GM20000 (cell line): ENCODE measurements around the gene SLU7.

ENCODE experiments used
- DNase-seq: peaks from one replicate; pipeline ENCODE4 v3.0.0; 2012; ENCODE audit warnings: low spot score
- TF ChIP-seq, protein P1 (sequence below): IDR thresholded peaks from 2 replicates; pipeline ENCODE4 v1.5.1; 2012; ENCODE audit warnings: mild to moderate bottlenecking, control low read depth; ENCODE audit errors: extremely low read depth, missing control alignments

SLU7 gene

DNA sequence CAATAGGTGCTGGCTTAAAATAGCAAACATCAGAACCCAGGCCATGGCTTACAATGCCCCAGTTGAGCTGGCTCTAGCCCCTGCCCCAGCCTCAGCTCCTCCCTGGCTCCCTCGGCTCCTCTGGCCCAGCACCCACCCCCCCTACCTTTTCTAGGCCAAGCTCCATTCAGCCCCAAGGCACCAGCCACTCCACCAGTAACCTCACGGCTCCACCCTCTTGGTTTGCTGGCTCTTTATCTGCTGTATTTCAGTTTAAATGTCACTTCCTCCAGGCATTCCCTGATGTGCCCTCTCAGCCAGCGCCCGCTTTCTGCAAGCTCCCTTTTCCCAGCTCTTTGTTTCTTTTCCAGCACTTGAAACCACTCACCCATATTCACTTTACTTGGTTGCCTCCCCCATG, 59.1 kb downstream of the SLU7 start:
- TF ChIP-seq, protein P1, sequence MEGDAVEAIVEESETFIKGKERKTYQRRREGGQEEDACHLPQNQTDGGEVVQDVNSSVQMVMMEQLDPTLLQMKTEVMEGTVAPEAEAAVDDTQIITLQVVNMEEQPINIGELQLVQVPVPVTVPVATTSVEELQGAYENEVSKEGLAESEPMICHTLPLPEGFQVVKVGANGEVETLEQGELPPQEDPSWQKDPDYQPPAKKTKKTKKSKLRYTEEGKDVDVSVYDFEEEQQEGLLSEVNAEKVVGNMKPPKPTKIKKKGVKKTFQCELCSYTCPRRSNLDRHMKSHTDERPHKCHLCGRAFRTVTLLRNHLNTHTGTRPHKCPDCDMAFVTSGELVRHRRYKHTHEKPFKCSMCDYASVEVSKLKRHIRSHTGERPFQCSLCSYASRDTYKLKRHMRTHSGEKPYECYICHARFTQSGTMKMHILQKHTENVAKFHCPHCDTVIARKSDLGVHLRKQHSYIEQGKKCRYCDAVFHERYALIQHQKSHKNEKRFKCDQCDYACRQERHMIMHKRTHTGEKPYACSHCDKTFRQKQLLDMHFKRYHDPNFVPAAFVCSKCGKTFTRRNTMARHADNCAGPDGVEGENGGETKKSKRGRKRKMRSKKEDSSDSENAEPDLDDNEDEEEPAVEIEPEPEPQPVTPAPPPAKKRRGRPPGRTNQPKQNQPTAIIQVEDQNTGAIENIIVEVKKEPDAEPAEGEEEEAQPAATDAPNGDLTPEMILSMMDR = no peak
- DNase-seq = no peak

DNA sequence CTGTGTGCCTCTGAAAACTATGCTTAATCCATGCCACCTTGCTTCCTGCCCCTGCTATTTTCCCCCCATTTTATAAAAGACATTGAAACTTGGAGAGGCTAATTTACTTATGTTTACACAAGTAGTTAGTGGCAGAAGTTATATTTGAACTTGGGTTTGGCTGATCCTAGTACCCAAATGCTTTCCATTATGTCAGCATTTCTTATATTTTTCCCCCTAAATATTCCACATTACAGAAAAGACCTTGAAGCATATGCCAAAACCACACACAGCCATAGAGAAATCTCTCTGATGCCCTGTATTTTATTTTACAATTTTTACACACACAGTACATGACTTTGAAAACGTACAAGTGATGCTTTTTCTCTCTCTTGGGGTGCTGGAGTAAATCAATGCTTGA, 59.6 kb downstream of the SLU7 start:
- no peak for DNase-seq
- TF ChIP-seq, protein P1 = no peak

DNA sequence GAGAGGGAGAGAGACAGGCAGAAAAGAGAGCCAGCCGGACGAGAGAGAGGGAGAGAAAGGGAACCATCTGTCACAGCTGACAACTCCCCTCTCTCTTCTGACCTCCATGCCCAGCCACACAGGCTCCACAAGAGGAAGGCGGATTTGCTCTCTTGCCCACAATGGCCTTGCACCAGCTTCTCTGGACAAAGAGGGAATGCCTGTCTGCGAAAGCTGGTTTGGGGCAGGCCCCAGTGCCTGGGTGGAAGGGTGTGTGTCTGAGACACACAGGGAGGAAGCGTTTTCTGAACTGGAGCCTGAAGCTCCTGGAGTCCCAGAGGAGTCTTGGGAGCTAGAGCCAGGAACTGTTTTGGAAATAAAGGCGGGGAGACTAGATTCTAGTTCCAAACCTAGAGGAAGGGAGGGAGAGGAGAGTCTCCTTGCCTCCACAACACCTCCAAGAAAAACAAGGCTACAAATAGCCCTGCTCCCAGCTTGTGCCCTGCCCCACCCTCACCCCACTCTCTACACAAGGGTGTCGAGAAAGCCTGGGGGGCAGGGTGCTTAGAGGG, 60.9 kb downstream of the SLU7 start:
- TF ChIP-seq, protein P1 = no peak
- no peak for DNase-seq

DNA sequence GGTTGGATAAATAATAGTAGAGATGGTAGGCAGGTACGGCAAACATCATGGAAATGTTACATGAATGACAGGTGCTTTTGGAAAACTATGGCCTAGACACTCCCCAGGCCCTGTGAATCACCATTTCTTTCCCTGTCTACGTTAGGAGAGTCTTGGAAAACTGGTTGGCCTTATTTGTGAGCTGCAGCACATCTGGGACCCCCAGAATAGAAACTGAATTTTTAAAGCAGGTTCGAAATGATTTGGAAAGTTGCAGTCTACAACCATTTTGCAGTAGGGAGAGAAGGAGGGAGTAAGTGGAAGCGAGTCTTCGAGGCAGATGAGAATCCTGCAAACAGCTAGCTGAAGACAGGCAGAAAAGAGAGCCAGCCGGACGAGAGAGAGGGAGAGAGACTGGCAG, 61.5 kb downstream of the SLU7 start:
- TF ChIP-seq, protein P1 = no peak

DNA sequence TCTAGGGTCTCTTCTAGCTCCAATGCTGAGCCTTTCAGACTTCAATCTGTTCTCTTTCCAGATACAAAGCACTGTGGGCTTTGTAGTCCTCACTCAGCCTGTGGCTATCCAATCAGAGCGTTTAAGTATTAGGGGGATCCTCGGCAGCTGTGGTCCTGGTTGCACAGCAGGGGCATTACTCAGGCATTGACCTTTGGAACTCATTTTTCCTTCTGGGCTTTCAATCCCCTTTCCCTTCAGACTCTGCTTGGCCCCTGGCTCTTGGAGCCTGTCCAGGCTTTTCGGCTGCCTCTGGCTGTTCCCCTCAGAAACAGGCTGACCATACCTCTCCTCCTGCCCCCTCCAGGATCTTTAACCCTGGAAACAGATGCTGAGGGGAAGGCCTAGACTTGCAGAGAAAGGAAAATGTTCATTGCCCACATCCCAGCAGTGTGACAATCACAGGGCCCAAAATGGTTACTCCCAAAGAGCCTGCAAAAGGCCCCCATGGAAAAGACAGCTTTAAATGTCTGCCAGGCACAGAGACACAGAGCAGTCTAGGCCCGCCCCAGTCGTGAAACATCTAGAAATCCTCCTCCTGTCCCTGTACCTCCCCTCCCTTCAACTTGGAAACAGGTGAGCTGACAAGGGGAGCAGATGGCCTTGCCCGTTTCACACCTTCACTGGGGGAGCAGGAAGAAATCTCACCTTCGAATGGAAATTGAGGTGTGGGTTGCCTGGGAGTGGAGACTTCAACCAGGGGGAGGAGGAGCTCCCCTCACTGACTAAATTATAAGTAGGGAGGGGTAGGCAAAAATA, 62.1 kb downstream of the SLU7 start:
- DNase-seq = no peak
- TF ChIP-seq, protein P1 = no peak

More for the DNA sequence above, 61.5 kb downstream of the SLU7 start:
- DNase-seq = no peak

DNA sequence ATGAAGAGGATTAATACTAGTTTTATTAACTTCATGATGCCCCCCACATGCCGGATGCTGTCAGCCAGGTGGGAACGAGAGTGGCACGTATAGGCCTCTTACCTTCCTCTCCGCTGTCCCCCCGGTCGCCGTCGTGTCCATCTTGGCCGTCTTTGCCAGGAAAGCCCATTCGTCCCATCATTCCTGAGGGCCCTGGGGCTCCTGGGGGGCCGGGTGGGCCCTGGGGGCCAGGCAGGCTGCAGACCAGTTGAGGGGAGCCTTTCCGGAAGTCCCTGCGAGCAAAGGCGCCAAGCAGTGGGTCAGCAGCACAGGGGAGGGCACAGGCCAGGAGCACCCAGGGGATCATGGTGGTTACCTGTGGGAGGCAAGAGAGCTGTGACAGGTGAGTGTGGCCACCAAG, 64.2 kb downstream of the SLU7 start:
- TF ChIP-seq, protein P1 = no peak
- no peak for DNase-seq

DNA sequence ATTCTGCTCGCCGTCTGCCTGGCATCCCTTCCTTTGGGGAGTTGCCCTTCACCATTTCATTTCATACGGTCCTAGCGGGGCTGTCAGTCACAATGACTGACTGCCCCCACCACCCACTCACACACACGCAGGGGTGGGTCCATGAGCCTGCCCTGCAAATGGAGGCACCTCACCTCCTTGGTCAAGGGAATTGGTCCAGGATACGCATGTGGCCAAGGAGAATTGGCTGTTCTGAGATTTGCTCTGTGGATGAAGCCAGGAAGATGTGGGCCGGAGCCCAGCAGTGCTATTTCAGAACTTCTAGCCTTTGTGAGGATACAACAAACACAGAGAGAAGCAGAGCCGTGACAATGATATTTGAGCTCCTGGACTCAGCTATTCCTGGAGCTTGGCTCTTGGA, 65.5 kb downstream of the SLU7 start:
- DNase-seq = no peak
- TF ChIP-seq, protein P1 = no peak
